Measurements from ENCODE around the gene SLC24A3. TPM values are rescaled to one million over a fixed set of nuclear protein-coding genes. Genes with fewer than 3 reads are reported as not detected.

SLC24A3 gene
- total RNA-seq, 6 donors from 2014 or later: 6.3 to 10.8 (median 9.3) TPM

DNA sequence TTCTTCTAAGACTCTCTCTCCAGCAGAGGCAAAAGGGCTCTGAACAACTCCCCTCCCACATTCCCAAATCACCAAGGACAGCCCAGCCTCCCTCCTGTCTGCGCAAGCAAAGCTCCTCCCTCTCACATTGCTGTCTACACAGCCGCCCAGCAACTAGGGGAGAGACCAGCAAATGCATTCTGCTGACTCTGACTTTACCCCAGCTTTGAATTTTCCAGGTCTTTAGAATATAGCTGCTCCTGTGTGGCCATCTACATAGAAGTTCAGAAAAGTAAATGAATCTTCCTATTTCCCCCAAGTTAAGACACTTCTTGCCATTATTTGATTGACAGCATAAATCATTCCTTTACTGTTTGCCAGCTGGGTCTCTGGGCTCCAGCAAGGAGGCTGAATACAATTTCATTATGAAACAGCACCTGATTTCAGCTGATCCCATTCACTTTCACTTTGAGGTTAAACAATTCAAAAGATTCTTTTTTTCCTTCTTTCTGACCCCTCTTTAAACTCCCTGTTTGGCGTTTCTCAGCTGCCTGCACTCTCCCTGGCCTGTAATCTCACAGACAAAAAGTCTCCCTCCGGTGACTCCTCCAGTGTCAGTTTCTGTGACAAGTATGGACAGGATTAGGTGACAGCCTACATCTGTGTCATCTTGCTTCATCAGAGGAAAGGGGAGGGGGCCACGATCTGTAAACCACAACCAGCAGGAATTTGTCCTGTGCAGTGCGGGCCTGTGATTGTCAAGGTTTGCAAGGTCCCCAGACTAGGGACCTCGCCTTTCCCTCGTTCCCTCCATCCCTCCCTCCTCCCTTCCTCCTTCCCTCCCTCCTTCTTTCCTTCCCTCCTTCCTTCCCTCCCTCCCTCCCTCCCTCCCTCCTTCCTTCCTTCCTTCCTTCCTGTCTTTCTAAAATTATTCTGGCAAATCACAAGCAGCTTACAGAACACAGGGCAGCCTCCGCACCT, 340.1 kb downstream of the SLC24A3 start:
- no peaks in the 10 kb centered on the region for H3K4me1 ChIP-seq
- 31 to 49% methylated on average over 9 of the region's 9 CpGs for WGBS, 2 donors
- TF ChIP-seq POLR2AphosphoS5 (IDR thresholded peaks at IDR 0.05): no peak
- TF ChIP-seq, protein P1, sequence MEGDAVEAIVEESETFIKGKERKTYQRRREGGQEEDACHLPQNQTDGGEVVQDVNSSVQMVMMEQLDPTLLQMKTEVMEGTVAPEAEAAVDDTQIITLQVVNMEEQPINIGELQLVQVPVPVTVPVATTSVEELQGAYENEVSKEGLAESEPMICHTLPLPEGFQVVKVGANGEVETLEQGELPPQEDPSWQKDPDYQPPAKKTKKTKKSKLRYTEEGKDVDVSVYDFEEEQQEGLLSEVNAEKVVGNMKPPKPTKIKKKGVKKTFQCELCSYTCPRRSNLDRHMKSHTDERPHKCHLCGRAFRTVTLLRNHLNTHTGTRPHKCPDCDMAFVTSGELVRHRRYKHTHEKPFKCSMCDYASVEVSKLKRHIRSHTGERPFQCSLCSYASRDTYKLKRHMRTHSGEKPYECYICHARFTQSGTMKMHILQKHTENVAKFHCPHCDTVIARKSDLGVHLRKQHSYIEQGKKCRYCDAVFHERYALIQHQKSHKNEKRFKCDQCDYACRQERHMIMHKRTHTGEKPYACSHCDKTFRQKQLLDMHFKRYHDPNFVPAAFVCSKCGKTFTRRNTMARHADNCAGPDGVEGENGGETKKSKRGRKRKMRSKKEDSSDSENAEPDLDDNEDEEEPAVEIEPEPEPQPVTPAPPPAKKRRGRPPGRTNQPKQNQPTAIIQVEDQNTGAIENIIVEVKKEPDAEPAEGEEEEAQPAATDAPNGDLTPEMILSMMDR (IDR thresholded peaks at IDR 0.05): no peak
- no peak for TF ChIP-seq POLR2A (IDR thresholded peaks at IDR 0.05)
- TF ChIP-seq EP300 (IDR thresholded peaks at IDR 0.05): no peak
- peak overlapping the region in 2 of 4 donors; percentile 8 to 24 for H3K27ac ChIP-seq
- no peaks in the 10 kb centered on the region for H3K36me3 ChIP-seq
- ATAC-seq (ENCODE audit: low FRiP score in 2 of 2) (peak; percentile 72 to 89), DNase-seq (peak in 1 of 2 donors; percentile 71)
- no peaks in the 10 kb centered on the region for H3K9me3 ChIP-seq
- no peak overlapping the region for H3K4me3 ChIP-seq
- no peaks in the 10 kb centered on the region for H3K27me3 ChIP-seq

DNA sequence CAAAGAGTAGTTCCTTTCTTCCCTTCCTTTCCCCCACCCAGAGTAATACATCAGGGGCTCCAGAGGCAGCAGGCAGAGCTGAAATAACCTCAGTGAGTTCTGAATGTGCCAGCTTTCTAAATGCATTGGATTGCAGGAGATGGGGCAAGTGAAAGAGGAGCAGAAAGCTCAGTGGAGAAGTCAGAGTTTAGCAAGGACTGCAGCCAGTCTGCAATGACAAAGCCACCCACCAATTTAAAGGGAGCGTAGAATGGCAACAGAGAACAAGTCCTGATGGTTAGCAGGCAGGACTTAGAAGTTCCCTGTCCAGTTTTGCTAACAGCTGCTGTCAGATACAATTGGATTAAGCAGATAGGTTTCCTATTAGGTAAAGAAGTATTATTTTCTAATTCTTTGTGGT, 342.2 kb downstream of the SLC24A3 start:
- TF ChIP-seq POLR2A (IDR thresholded peaks at IDR 0.05) (no peak), POLR2AphosphoS5 (IDR thresholded peaks at IDR 0.05) (no peak), EP300 (IDR thresholded peaks at IDR 0.05) (no peak)
- TF ChIP-seq, protein P1 (IDR thresholded peaks at IDR 0.05): no peak
- WGBS, 2 donors: 64 to 92% methylated on average over 1 of the region's 1 CpG
- Histone ChIP-seq H3K27me3 (no peaks in the 10 kb centered on the region), H3K9me3 (no peaks in the 10 kb centered on the region), H3K27ac (no peak overlapping the region), H3K4me1 (no peaks in the 10 kb centered on the region), H3K4me3 (no peak overlapping the region), H3K36me3 (no peaks in the 10 kb centered on the region)
- DNase-seq: no peak
- no peak for ATAC-seq (ENCODE audit: low FRiP score in 2 of 2)

DNA sequence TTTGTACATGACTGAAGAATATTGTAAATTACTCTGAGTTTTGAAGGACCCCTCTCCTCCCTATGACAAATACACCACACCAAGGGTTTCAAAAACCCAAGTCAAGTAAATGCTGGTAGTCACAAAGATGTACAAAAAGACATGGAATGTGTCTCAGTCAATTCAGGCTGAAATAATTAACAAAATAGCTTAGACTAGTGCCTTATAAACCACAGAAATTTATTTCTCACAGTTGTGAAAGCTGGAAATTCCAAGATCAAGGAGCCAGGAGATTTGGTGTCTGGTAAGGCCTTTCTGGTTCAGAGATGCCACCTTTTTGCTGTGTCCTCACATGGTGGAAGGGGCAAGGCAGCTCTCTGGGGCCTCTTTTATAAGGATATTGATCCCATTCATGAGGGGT, 343.3 kb downstream of the SLC24A3 start:
- no peaks in the 10 kb centered on the region for H3K4me1 ChIP-seq
- no peaks in the 10 kb centered on the region for H3K36me3 ChIP-seq
- DNase-seq (no peak), ATAC-seq (ENCODE audit: low FRiP score in 2 of 2) (no peak)
- TF ChIP-seq POLR2A (IDR thresholded peaks at IDR 0.05): no peak
- TF ChIP-seq POLR2AphosphoS5 (IDR thresholded peaks at IDR 0.05): no peak
- TF ChIP-seq, protein P1 (IDR thresholded peaks at IDR 0.05): no peak
- TF ChIP-seq EP300 (IDR thresholded peaks at IDR 0.05): no peak
- no peaks in the 10 kb centered on the region for H3K9me3 ChIP-seq
- H3K27me3 ChIP-seq: no peaks in the 10 kb centered on the region
- H3K4me3 ChIP-seq: no peak overlapping the region
- no peak overlapping the region for H3K27ac ChIP-seq

DNA sequence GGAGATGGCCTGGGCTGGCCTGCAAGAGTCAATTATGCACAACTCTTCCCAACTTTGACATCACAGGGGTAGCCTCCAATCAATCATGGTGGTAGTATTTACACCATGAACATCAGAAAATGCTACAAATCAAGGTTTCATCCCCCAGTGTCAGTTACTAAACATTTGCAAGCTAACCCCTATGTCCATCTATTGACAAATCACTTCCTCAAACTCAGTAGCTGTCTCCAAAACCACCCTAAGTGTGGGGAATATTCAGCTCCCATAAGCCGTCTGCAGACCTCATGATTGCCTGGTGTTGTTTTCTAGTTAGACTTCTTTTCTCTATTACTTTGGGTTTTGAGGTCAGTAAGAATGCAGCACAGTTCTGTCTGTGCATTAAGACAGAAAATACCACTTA, 344.8 kb downstream of the SLC24A3 start:
- Histone ChIP-seq H3K27me3 (no peaks in the 10 kb centered on the region), H3K27ac (no peak overlapping the region), H3K36me3 (no peaks in the 10 kb centered on the region), H3K4me3 (no peak overlapping the region), H3K4me1 (no peaks in the 10 kb centered on the region), H3K9me3 (no peaks in the 10 kb centered on the region)
- ATAC-seq (ENCODE audit: low FRiP score in 2 of 2) (no peak), DNase-seq (no peak)
- TF ChIP-seq POLR2AphosphoS5 (IDR thresholded peaks at IDR 0.05) (no peak), EP300 (IDR thresholded peaks at IDR 0.05) (no peak), POLR2A (IDR thresholded peaks at IDR 0.05) (no peak)
- TF ChIP-seq, protein P1 (IDR thresholded peaks at IDR 0.05): no peak
- WGBS, 2 donors: 40 to 67% methylated on average over 1 of the region's 1 CpG

Data from upper lobe of left lung (tissue), 6 donors.